Measurements from ENCODE around the gene PAK6.

DNA sequence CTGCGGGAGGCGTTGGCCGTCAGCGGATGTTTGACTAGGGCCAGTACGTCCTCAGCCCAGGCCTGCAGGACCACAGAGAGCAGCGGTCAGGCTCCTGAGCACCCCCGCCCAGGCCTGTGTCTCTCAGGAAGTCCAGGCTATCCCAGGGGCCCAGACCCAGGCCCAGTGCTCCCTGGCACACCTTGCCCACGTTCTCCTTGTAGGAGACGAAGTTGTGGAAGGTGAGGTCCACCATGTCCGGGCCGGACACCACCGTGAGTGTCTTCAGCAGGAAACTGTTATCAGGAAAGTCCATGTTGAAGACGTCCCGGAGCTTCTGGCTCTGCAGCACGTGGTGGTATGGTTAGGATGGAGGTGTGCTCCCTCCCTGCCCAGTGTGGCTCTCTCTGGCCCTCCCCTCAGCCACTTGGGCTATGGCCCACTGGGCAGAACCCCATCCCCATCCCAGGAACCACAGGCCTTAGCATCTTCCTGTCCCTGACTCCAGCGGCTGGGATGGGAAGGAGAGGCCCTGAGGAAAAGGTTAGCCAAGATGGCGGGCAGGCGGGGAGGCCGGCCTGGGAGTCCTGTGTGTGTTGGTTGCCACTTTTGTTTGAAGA, 63.5 kb downstream of the PAK6 start:
- TF ChIP-seq, protein P1, sequence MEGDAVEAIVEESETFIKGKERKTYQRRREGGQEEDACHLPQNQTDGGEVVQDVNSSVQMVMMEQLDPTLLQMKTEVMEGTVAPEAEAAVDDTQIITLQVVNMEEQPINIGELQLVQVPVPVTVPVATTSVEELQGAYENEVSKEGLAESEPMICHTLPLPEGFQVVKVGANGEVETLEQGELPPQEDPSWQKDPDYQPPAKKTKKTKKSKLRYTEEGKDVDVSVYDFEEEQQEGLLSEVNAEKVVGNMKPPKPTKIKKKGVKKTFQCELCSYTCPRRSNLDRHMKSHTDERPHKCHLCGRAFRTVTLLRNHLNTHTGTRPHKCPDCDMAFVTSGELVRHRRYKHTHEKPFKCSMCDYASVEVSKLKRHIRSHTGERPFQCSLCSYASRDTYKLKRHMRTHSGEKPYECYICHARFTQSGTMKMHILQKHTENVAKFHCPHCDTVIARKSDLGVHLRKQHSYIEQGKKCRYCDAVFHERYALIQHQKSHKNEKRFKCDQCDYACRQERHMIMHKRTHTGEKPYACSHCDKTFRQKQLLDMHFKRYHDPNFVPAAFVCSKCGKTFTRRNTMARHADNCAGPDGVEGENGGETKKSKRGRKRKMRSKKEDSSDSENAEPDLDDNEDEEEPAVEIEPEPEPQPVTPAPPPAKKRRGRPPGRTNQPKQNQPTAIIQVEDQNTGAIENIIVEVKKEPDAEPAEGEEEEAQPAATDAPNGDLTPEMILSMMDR (IDR thresholded peaks at IDR 0.05; ENCODE audit: insufficient read depth, low read length, poor library complexity, severe bottlenecking) = no peak
- no peak for TF ChIP-seq EZH2phosphoT487 (conservative IDR thresholded peaks at IDR 0.05; ENCODE audit: low read length)
